ENCODE results near the gene NSMCE4A. TPM values are rescaled to one million over a fixed set of nuclear protein-coding genes. Genes with fewer than 3 reads are reported as not detected.
A peak's percentile ranks its signal among the peaks of the same experiment; 100 is the strongest.

NSMCE4A gene
- total and polyA plus RNA-seq, 5 donors: 30.3 to 48.0 (median 38.3) TPM

DNA sequence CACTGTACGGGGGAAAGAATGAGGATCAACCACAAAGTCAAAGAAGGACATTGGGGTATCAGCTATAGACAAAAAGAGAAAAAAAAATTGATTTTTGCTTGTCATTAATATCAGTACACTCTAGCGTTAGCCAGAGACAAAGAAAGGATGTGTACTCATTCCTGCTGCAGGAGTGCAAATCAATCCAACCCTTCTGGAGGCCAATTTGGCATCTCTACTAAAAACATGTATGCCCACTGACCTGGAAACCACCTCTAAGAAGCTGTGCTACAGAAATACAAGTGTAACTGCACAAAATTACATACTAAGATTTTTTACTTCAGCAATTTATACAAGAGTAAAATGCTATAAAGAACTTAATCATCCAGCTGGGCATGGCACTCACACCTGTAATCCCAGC is 13.6 kb downstream of the NSMCE4A start:
- H3K4me3 ChIP-seq (ENCODE audit: low read length): no peak overlapping the region
- ATAC-seq (no peak), DNase-seq (no peak)
- H3K9me3 ChIP-seq (ENCODE audit: control insufficient read depth, low read length): no peaks in the 10 kb centered on the region
- no peaks in the 10 kb centered on the region for H3K27me3 ChIP-seq (ENCODE audit: control insufficient read depth, insufficient read depth)
- no peak overlapping the region for H3K27ac ChIP-seq (ENCODE audit: low read length)
- no peaks in the 10 kb centered on the region for H3K4me1 ChIP-seq (ENCODE audit: control insufficient read depth, insufficient read depth, low read length)
- WGBS: 86% methylated on average over 2 of the region's 2 CpGs
- intact Hi-C loops (cut with DNase I): no loop called here

DNA sequence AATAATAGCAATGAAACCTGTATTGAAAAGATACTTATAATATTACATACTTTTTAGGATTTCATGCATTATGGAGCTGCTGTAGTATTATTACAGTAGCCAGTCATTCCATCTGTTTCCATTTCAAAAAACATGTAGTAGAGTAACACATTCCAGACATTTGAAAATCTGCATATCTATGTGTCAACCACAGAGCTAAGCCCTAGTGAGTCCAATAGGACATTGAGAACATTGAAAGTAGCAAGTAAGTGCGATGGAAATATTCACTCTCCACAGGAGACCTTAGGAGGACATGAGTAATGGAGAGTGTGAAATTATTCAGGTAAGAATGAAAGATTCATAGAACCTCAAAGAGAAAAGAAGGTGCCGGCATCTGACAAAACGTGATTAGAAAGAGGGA is 15.3 kb downstream of the NSMCE4A start:
- no peaks in the 10 kb centered on the region for H3K9me3 ChIP-seq (ENCODE audit: control insufficient read depth, low read length)
- 94% methylated on average over 3 of the region's 3 CpGs for WGBS
- no peaks in the 10 kb centered on the region for H3K4me1 ChIP-seq (ENCODE audit: control insufficient read depth, insufficient read depth, low read length)
- no peak for ATAC-seq
- intact Hi-C loops (cut with DNase I): no loop called here
- no peak overlapping the region for H3K27ac ChIP-seq (ENCODE audit: low read length)
- DNase-seq: no peak
- no peaks in the 10 kb centered on the region for H3K27me3 ChIP-seq (ENCODE audit: control insufficient read depth, insufficient read depth)
- H3K4me3 ChIP-seq (ENCODE audit: low read length): no peak overlapping the region

- H3K4me1 ChIP-seq (ENCODE audit: control insufficient read depth, insufficient read depth, low read length): no peaks in the 10 kb centered on the region
- no peak for DNase-seq
- ATAC-seq: no peak
- WGBS: 83% methylated on average over 7 of the region's 7 CpGs
- no peaks in the 10 kb centered on the region for H3K27me3 ChIP-seq (ENCODE audit: control insufficient read depth, insufficient read depth)
- no peak overlapping the region for H3K4me3 ChIP-seq (ENCODE audit: low read length)
- intact Hi-C loops (cut with DNase I): no loop called here
- no peaks in the 10 kb centered on the region for H3K9me3 ChIP-seq (ENCODE audit: control insufficient read depth, low read length)
- no peak overlapping the region for H3K27ac ChIP-seq (ENCODE audit: low read length)
These were observed 18.6 kb downstream of the NSMCE4A start for GRCh38 chr10:121956111-121957061.

DNA sequence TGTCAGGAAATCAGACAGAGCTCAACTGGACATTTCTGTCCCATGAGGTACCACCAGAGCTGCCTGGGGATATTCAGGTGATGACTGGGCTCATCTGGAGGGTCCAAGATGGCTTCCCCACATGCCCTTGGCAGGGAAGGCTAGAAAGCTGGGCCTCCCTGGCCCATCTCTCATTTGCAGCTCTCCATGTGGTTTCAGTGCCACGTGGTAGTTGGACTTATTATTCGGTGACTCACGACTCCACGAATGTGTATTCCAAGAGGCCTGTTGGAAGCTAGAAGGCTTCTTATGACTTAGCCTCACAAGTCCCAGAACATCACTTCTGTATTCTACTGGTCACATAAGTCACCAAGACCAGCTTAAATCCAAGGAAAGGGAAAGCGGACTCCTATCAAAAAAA is 22.8 kb downstream of the NSMCE4A start:
- WGBS: 87% methylated on average over 5 of the region's 5 CpGs
- DNase-seq (no peak), ATAC-seq (no peak)
- Histone ChIP-seq H3K27me3 (ENCODE audit: control insufficient read depth, insufficient read depth) (no peaks in the 10 kb centered on the region), H3K27ac (ENCODE audit: low read length) (no peak overlapping the region), H3K4me3 (ENCODE audit: low read length) (no peak overlapping the region), H3K4me1 (ENCODE audit: control insufficient read depth, insufficient read depth, low read length) (no peaks in the 10 kb centered on the region), H3K9me3 (ENCODE audit: control insufficient read depth, low read length) (no peaks in the 10 kb centered on the region)
- intact Hi-C loops (cut with DNase I): no loop called here

GRCh38 chr10:121949451-121949850 is 25.6 kb downstream of the NSMCE4A start:
- no peaks in the 10 kb centered on the region for H3K4me1 ChIP-seq (ENCODE audit: control insufficient read depth, insufficient read depth, low read length)
- ATAC-seq: no peak
- WGBS: 87% methylated on average over 3 of the region's 3 CpGs
- H3K27ac ChIP-seq (ENCODE audit: low read length): no peak overlapping the region
- no peak overlapping the region for H3K4me3 ChIP-seq (ENCODE audit: low read length)
- no peak for DNase-seq
- no peaks in the 10 kb centered on the region for H3K27me3 ChIP-seq (ENCODE audit: control insufficient read depth, insufficient read depth)
- intact Hi-C loops (cut with DNase I): no loop called here
- no peaks in the 10 kb centered on the region for H3K9me3 ChIP-seq (ENCODE audit: control insufficient read depth, low read length)

- intact Hi-C loops (cut with DNase I): no loop called here
- no peak overlapping the region for H3K4me3 ChIP-seq (ENCODE audit: low read length)
- H3K27ac ChIP-seq (ENCODE audit: low read length): no peak overlapping the region
- no peak for DNase-seq
- H3K9me3 ChIP-seq (ENCODE audit: control insufficient read depth, low read length): no peaks in the 10 kb centered on the region
- no peaks in the 10 kb centered on the region for H3K27me3 ChIP-seq (ENCODE audit: control insufficient read depth, insufficient read depth)
- no peak for ATAC-seq
- WGBS: 36% methylated on average over 2 of the region's 2 CpGs
- H3K4me1 ChIP-seq (ENCODE audit: control insufficient read depth, insufficient read depth, low read length): no peaks in the 10 kb centered on the region
These were observed 26.0 kb downstream of the NSMCE4A start for GRCh38 chr10:121949049-121949448.

GRCh38 chr10:121947343-121948330 is 27.4 kb downstream of the NSMCE4A start:
- Histone ChIP-seq H3K27ac (ENCODE audit: low read length) (no peak overlapping the region), H3K27me3 (ENCODE audit: control insufficient read depth, insufficient read depth) (no peaks in the 10 kb centered on the region), H3K4me1 (ENCODE audit: control insufficient read depth, insufficient read depth, low read length) (peaks cover 3% of the 10 kb centered on the region), H3K4me3 (ENCODE audit: low read length) (no peak overlapping the region), H3K9me3 (ENCODE audit: control insufficient read depth, low read length) (no peaks in the 10 kb centered on the region)
- 81% methylated on average over 7 of the region's 7 CpGs for WGBS
- DNase-seq (no peak), ATAC-seq (no peak)
- intact Hi-C loops (cut with DNase I): no loop called here

DNA sequence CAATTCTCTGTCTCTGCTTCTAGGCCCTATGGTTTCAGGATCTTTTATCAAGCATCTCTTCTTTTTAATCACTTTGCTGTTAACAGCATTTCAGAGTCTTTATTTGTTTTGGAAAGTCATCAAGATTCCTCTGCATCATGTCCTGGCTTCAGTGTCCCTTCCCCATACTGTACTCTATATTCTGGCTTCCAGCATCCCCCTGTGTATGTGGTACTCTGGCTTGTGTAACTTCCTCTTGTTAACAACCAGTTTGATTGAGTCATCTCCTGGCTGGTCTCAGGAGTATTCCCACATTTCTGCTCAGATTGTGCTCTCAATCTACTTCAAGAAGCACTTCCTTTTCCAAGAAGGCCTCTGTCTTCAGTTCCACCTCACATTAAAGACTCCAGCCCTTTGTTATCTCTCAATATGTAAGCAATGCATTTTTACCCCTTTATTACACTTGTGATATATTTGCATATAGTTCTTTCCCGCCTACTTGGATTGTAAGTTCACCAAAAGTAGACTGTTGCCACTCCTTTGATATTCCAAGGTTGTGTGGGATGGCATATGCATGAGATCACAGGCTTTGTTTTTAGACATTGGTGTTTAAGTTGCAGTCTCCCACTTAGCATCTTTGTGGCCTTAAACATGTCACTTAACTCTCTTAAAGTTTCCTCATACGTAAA is 32.1 kb downstream of the NSMCE4A start:
- no peaks in the 10 kb centered on the region for H3K9me3 ChIP-seq (ENCODE audit: control insufficient read depth, low read length)
- H3K27me3 ChIP-seq (ENCODE audit: control insufficient read depth, insufficient read depth): no peaks in the 10 kb centered on the region
- ATAC-seq (peak; percentile 88 to 95), DNase-seq (no peak)
- WGBS: 81% methylated on average over 2 of the region's 2 CpGs
- H3K4me1 ChIP-seq (ENCODE audit: control insufficient read depth, insufficient read depth, low read length): peaks cover 3% of the 10 kb centered on the region
- H3K27ac ChIP-seq (ENCODE audit: low read length): no peak overlapping the region
- intact Hi-C loops (cut with DNase I): no loop called here
- no peak overlapping the region for H3K4me3 ChIP-seq (ENCODE audit: low read length)

DNA sequence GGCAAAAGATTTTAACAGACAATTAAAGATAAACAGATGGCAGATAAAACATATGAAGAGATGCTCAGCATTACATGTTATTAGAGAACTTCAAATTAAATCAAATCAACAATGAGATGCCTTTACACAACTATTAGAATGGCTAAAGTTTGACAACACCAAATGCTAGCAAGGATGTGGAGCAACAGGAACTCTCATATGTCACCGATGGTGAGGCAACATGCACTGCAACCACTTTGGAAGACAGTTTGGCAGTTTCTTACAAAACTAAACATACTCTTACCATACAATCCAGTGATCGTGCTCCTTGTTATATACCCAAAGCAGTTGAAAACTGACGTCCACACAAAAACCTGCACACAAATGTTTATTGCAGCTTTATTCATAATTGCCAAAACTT is 33.5 kb downstream of the NSMCE4A start:
- 70% methylated on average over 3 of the region's 3 CpGs for WGBS

GRCh38 chr10:121936295-121936694 is 38.7 kb downstream of the NSMCE4A start:
- Histone ChIP-seq H3K4me1 (ENCODE audit: control insufficient read depth, insufficient read depth, low read length) (no peaks in the 10 kb centered on the region), H3K27ac (ENCODE audit: low read length) (no peak overlapping the region), H3K4me3 (ENCODE audit: low read length) (no peak overlapping the region), H3K27me3 (ENCODE audit: control insufficient read depth, insufficient read depth) (no peaks in the 10 kb centered on the region), H3K9me3 (ENCODE audit: control insufficient read depth, low read length) (no peaks in the 10 kb centered on the region)
- 96% methylated on average over 2 of the region's 2 CpGs for WGBS
- intact Hi-C loops (cut with DNase I): no loop called here
- no peak for ATAC-seq
- DNase-seq: no peak

More for the DNA sequence above, 33.5 kb downstream of the NSMCE4A start:
- H3K27me3 ChIP-seq (ENCODE audit: control insufficient read depth, insufficient read depth): no peaks in the 10 kb centered on the region
- no peaks in the 10 kb centered on the region for H3K9me3 ChIP-seq (ENCODE audit: control insufficient read depth, low read length)
- ATAC-seq (no peak), DNase-seq (no peak)
- peaks cover 3% of the 10 kb centered on the region for H3K4me1 ChIP-seq (ENCODE audit: control insufficient read depth, insufficient read depth, low read length)
- intact Hi-C loops (cut with DNase I): no loop called here
- no peak overlapping the region for H3K27ac ChIP-seq (ENCODE audit: low read length)
- no peak overlapping the region for H3K4me3 ChIP-seq (ENCODE audit: low read length)

Data from right cardiac atrium (tissue), 5 donors.